Measurements from ENCODE around the gene NMNAT2. TPM values are rescaled to one million over a fixed set of nuclear protein-coding genes. Genes with fewer than 3 reads are reported as not detected.

The NMNAT2 gene
- total and polyA plus RNA-seq, 2 of the 13 experiments (the other 11 are each of a cell fraction or from before 2014, with no cell fraction given) = not detected

DNA sequence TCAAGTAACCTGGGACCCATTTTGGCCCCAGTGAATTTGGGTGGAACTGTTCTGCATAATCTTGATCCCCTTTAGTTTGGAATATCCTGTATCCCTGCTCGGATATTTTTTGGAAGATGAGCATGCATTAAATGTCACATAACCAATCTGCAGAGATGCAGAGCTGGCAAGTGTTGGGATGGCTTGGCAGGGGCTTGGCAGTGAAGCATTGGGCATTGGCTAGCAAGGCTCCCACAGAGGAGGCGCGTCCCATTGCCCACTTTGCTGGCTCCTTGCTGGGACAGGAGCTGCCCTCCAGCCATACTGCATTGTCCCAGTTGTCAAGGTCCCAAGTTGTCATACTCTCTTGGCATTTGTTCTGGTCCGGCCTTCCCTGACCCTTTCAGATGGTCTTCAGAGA is 202.2 kb downstream of the NMNAT2 start (continued):
- no peak for TF ChIP-seq POLR2AphosphoS2 (IDR thresholded peaks at IDR 0.05; ENCODE audit: low read depth, low read length)

DNA sequence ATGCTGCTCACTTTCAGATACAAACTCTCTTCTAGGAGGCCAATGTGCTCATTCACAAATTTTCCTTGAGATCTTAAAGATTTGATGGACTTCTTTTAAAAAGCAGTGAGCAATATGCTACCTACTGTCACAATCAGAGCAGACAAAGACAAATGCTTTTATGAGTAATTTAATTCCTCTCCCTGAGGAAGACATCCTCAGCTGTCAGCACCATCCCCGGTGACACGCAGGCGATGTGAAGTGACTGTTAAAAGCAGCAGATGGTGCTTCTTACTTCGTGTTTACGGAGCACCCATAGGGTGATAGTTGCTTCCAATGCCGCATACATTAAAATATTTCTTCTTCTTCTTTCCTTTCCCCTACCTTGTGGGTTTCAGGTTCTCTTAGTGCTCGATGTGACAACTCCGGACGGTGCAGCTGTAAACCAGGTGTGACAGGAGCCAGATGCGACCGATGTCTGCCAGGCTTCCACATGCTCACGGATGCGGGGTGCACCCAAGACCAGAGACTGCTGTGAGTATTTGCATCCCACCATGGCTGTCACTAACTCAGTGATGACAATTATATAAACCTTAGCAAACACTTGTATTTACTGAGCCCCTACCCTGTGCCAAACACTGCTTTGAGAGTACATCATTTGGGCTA is 203.0 kb downstream of the NMNAT2 start:
- Histone ChIP-seq H3K36me3 (replicated peaks in 1 of 2; ENCODE audit: control insufficient read depth in 1 of 2, insufficient read depth in 2 of 2, low read length in 2 of 2) (no peaks in the 10 kb centered on the region), H3K4me1 (ENCODE audit: insufficient read depth, low read length) (no peaks in the 10 kb centered on the region), H3K9me3 (ENCODE audit: low read length) (no peaks in the 10 kb centered on the region), H3K9ac (ENCODE audit: insufficient read depth, low read depth, low read length) (no peak overlapping the region), H2AFZ (ENCODE audit: low read length) (no peak overlapping the region), H3K4me3 (replicated peaks in 1 of 3; ENCODE audit: insufficient read depth in 1 of 3, low read depth in 2 of 3, low read length in 3 of 3) (no peak overlapping the region), H3K27ac (ENCODE audit: extremely low read length, insufficient read depth, low read length) (no peak overlapping the region), H4K20me1 (ENCODE audit: insufficient read depth, low read length) (no peaks in the 10 kb centered on the region), H3K4me2 (ENCODE audit: low read depth, low read length) (no peak overlapping the region), H3K27me3 (ENCODE audit: control insufficient read depth in 1 of 2, insufficient read depth in 2 of 2, low read length in 2 of 2) (0 out of 5 replicates have a peak, but pooled peaks cover 0 to 4% of the 10 kb centered on the region in 2 experiments), H3K79me2 (ENCODE audit: insufficient read depth, low read length) (no peaks in the 10 kb centered on the region)
- ChIA-PET POLR2A (no interaction called here), CTCF (ENCODE audit: low intra/inter-chr PET ratio, low total read pairs) (no interaction called here)
- intact Hi-C loops (cut with micrococcal nuclease; ENCODE audit: unreplicated experiment) (no loop called here), in situ Hi-C loops (cut with HindIII; ENCODE audit: extremely low pct_ligation_motif_present, low pct_unique_long_range_greater_than_20kb) (no loop called here)
- ATAC-seq = no peak
- no TSS peak for BruUV-seq (replicated peaks)
- WGBS (ENCODE audit: low lambda C conversion rate) = 57% methylated on average over 13 of the region's 13 CpGs
- no peak for DNase-seq (ENCODE audit: low spot score)
- TF ChIP-seq ZKSCAN8 (CRISPR knock-in tag; IDR thresholded peaks at IDR 0.05; ENCODE audit: borderline replicate concordance) (no peak), ZNF605 (CRISPR knock-in tag; IDR thresholded peaks at IDR 0.05) (no peak), MBD4 (IDR thresholded peaks at IDR 0.05; ENCODE audit: borderline replicate concordance, low read length) (no peak), SAP130 (CRISPR knock-in tag; IDR thresholded peaks at IDR 0.05; ENCODE audit: low read depth) (no peak), REXO4 (CRISPR knock-in tag; IDR thresholded peaks at IDR 0.05; ENCODE audit: borderline replicate concordance) (no peak)
- TF ChIP-seq, protein P1, sequence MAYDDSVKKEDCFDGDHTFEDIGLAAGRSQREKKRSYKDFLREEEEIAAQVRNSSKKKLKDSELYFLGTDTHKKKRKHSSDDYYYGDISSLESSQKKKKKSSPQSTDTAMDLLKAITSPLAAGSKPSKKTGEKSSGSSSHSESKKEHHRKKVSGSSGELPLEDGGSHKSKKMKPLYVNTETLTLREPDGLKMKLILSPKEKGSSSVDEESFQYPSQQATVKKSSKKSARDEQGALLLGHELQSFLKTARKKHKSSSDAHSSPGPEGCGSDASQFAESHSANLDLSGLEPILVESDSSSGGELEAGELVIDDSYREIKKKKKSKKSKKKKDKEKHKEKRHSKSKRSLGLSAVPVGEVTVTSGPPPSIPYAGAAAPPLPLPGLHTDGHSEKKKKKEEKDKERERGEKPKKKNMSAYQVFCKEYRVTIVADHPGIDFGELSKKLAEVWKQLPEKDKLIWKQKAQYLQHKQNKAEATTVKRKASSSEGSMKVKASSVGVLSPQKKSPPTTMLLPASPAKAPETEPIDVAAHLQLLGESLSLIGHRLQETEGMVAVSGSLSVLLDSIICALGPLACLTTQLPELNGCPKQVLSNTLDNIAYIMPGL (CRISPR knock-in tag; IDR thresholded peaks at IDR 0.05; ENCODE audit: borderline replicate concordance in 1 of 2, low read depth in 1 of 2) = no peak
- FAIRE-seq = no peak

Data from HepG2 (cell line).